ENCODE measurements around the gene SH3PXD2B. TPM values are rescaled to one million over a fixed set of nuclear protein-coding genes. Genes with fewer than 3 reads are reported as not detected.
"Not testable (repeated sequence)": the region's sequence is repeated elsewhere in the genome, so short reads cannot be mapped to it uniquely, and the experiment has no call there.

Gene SH3PXD2B
- total RNA-seq, 1 donor from 2014 or later = 30.7 TPM

DNA sequence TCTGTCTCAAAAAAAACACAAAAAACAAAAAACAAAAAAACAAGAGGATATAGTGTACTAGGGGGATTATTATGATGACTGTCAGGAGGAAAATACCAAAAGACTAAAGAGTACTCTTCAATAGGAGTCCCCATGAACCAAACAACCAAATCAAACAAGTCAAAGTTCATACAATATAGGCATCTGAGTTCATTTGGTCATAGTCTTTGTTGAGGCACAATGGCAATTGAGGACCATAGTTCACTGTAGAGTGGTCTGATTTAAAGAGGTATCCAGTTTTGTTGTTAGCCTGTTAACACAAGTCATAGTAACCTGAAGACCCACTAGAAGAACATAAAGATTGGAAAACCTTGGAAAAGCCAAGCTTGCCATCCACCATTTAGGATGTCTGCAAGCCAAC, 159.5 kb downstream of the SH3PXD2B start:
- no peak for DNase-seq

GRCh38 chr5:172293745-172294342, 160.5 kb downstream of the SH3PXD2B start:
- no peak for DNase-seq

DNA sequence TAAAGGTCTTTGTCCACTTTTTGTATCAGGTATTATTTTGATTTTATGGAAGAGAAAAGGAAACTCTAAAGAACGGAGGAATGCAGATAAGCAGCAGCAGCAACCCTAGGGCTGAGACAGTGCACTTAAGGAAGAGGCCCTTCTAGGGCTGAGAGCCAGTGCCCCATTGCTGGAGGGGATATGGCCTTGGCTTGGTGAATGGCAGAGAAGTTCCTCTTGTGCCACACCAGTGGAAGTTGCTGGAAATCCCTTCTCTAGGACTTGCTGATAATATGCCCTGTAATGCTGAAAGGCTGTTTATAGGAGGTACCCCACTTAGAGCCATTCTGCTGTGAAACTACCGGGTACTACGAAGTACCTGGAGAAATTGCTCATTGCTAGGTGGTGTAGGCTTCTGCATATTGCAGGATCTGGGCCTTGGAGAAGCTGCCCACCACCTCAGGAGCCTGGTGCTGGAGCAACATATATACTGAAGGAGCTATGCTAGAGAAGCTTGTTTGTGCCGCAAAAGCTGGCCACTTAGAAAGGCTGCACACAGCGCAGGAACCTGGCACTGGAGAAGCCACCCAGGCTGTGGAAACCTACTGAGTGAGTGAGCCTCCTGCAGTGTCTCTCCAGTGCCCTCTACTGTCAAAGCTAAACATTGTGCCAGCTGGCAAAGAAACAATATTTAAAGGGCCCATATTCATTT, 161.1 kb downstream of the SH3PXD2B start:
- peak; percentile 54 for DNase-seq

GRCh38 chr5:172291837-172292236, 162.5 kb downstream of the SH3PXD2B start:
- not testable (repeated sequence) for DNase-seq

DNA sequence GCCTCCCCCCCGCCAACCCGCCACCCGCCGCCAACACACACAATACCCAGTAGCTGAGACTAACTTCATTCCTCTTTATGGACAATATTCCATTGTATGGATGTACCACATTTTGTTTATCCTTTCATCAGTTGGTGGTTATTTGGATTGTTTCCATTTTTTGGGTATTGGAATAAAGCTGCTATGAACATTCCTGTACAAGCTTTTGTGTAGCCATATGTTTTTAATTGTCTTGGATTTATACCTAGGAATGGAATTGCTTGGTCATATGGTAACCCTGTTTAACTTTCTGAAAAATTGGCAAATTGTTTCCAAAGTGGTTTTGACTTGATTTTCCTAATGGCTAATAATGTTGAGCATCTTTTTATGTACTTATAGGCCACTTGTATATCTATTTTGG, 165.9 kb downstream of the SH3PXD2B start:
- no peak for DNase-seq

- DNase-seq = not testable (repeated sequence)
These were observed 167.2 kb downstream of the SH3PXD2B start for GRCh38 chr5:172287140-172287539.

- DNase-seq = peak; percentile 51
These were observed 168.8 kb downstream of the SH3PXD2B start for GRCh38 chr5:172285226-172286143.

GRCh38 chr5:172284611-172284980, 169.7 kb downstream of the SH3PXD2B start:
- DNase-seq = peak; percentile 67

GRCh38 chr5:172283862-172284610, 170.3 kb downstream of the SH3PXD2B start:
- peak; percentile 90 for DNase-seq

GRCh38 chr5:172283020-172283861, 171.1 kb downstream of the SH3PXD2B start, which contains the start of gene UBTD2:
Gene UBTD2, minus strand, starts transcription at chr5:172283764. Its CDS starts 99 bp downstream, at chr5:172283665.
- DNase-seq = peak; percentile 42

DNA sequence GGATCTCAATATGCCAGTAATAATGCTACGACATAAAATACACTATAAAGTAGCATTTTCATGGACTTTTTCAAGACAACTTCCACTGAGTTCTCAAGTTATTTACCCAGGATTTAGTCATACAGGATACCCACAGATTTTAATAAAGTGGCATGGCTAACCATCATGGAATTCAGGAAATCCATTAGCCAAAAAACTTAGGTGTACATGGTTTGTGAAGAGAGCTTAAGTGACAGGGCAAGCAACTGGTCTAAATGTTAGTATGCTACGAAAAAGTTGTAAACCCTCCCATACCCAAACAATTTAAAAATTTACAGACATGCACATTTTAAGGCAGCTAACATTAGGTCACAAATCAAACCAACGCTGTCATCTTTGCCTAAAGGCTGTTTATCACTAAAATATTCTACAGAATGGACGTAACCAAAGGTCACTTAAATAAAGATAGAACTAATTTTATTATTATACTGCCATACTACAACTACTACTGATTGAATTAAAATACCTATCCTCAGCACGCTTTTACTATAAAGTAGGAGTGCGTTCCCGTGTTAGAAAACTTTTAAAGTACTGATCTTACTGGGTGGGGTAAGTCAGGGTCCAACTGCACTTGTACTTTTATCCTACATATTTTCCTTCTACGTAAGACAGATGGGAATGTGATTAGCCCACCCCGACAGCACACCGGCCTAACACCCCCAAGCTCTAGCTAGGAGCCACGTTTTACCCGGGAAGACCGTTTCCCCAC, 171.9 kb downstream of the SH3PXD2B start:
- DNase-seq = no peak

DNA sequence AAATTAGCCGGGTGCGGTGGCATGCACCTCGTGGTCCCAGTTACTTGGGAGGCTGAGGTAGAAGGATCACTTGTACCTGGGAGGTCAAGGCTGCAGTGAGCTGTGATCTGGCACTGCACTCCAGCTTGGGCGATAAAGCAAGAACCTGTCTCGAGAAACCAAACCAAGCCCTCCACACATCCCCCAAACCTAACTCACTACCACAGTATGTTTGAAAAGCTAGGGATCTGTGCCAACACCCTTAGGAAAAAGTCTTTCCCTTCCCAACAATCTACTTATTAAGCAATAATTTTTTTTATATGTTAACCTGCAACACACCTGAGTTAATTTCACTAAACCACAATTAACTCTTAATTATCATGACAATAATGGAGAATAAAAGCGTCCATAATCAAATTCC, 173.0 kb downstream of the SH3PXD2B start:
- no peak for DNase-seq

GRCh38 chr5:172280929-172281328, 173.4 kb downstream of the SH3PXD2B start:
- no peak for DNase-seq

- no peak for DNase-seq
These were observed 174.0 kb downstream of the SH3PXD2B start for GRCh38 chr5:172280317-172280716.

DNA sequence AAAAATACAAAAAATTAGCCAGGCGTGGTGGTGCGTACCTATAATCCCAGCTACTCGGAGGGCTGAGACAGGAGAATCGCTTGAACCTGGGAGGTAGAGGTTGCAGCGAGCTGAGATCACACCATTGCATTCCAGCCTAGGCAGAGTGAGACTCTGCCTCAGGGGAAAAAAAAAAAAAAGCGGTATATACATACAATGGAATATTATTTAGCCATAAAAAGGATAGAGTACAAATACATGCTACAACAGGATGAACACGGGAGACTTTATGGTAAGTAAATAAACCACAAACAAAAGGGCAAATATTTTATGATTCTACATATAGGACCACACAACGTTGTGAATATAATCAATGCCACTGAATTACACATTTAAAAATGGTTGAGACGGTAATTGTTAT, 176.0 kb downstream of the SH3PXD2B start:
- no peak for DNase-seq

DNA sequence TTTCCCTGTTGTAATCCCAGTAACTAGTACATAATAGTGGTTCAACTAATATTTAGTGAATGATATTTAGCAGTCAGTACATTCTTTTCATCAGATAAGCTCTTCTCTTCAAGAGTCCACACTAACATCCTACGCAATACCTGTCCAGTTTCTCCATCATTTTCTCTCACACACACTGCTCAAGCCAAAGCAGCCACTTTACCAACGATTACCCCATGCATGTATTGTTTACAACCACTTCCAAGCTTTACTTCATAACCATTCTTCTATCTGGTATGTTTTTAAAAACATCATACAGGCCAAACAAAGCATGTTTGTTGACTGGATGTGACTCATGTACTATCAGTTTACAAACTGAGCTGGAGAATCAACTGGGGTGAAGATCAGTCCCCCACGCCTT, 178.1 kb downstream of the SH3PXD2B start:
- no peak for DNase-seq
